Testis (tissue), 2 donors: ENCODE data around the gene FZD8.

Experiments used
- POLR2A ChIP-seq: fragments of 450-650 bp; IDR thresholded peaks from one replicate; pipeline ENCODE4 v1.6.1; 2017; ENCODE audit warnings: antibody characterized with exemption, mild to moderate bottlenecking, moderate library complexity
- TF ChIP-seq, protein P1 (sequence below), 3 experiments: fragments of 450-650 bp in 2 of 3; fragments of 200-600 bp in 1 of 3; sonication (generic) in 1 of 3; IDR thresholded peaks; one replicate each; pipeline ENCODE4 v1.5.1; 2016 to 2019; ENCODE audit warnings: antibody characterized with exemption in 3 of 3, mild to moderate bottlenecking in 2 of 3, moderate library complexity in 1 of 3

DNA sequence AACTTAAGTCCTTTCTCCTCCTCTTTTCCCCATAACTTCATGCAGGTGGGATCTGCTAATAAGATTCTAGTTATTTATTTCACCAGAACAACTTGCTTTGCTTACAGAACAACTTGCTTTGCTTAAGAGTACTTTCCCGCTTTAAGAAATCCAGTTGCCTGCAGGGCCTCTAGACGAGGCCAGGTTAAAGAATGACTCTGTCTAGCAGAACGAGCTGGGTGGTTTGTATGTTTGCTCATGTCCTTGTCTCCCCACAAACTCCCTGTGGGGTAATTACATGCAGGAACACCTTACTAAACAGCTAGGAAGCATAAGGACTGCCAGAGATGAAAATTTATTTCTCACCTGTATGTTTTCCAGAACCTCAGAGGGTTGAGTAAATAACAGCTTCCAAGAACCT, 8.8 kb upstream of the FZD8 start:
- no peak for TF ChIP-seq POLR2A
- TF ChIP-seq, protein P1, sequence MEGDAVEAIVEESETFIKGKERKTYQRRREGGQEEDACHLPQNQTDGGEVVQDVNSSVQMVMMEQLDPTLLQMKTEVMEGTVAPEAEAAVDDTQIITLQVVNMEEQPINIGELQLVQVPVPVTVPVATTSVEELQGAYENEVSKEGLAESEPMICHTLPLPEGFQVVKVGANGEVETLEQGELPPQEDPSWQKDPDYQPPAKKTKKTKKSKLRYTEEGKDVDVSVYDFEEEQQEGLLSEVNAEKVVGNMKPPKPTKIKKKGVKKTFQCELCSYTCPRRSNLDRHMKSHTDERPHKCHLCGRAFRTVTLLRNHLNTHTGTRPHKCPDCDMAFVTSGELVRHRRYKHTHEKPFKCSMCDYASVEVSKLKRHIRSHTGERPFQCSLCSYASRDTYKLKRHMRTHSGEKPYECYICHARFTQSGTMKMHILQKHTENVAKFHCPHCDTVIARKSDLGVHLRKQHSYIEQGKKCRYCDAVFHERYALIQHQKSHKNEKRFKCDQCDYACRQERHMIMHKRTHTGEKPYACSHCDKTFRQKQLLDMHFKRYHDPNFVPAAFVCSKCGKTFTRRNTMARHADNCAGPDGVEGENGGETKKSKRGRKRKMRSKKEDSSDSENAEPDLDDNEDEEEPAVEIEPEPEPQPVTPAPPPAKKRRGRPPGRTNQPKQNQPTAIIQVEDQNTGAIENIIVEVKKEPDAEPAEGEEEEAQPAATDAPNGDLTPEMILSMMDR (IDR thresholded peaks at IDR 0.05), result no peak
